C4-2B (cell line): Measurements from ENCODE around the gene COL13A1.

ENCODE experiments used
- CTCF ChIP-seq: fragments of 450-650 bp; conservative IDR thresholded peaks from 2 replicates; pipeline ENCODE4 v1.5.1; 2017; ENCODE audit warnings: mild to moderate bottlenecking
- ZFX ChIP-seq: fragments of 450-650 bp; IDR thresholded peaks from 2 replicates; pipeline ENCODE4 v1.6.1; 2017

- TF ChIP-seq CTCF (no peak), ZFX (no peak)
Observed at GRCh38 chr10:69878038-69878437, 76.3 kb downstream of the COL13A1 start.
